OCI-LY7 (cell line): ENCODE data around the gene RAD51B.

Source experiments
- CTCF ChIP-seq: fragments of 200-600 bp; sonication (generic); conservative IDR thresholded peaks from 2 replicates; pipeline ENCODE4 v1.5.1; 2014; ENCODE audit warnings: mild to moderate bottlenecking, antibody characterized with exemption, low read length, moderate library complexity, mixed read lengths
- EZH2phosphoT487 ChIP-seq: fragments of 200-600 bp; sonication (generic); IDR thresholded peaks from 2 replicates; pipeline ENCODE4 v1.6.1; 2018; ENCODE audit warnings: low read depth, borderline replicate concordance, mild to moderate bottlenecking, mixed run types, antibody characterized with exemption, low read length, moderate library complexity, mixed read lengths

- TF ChIP-seq CTCF (no peak), EZH2phosphoT487 (no peak)
Observed at GRCh38 chr14:68774771-68775613, 955.4 kb downstream of the RAD51B start.
